Nephron (organoid): ENCODE results near the gene CCL11.

Source experiments
- H3K27ac Mint-ChIP-seq, 3 experiments: 2 replicates each; pipeline ENCODE4 v1.8.0; 2020; ENCODE audit warnings: mixed read lengths in 3 of 3, mild to moderate bottlenecking in 2 of 3, moderate library complexity in 1 of 3
- H3K27me3 Mint-ChIP-seq: 2 replicates; pipeline ENCODE4 v1.8.0; 2021; ENCODE audit warnings: low read depth, mild to moderate bottlenecking, moderate library complexity, mixed read lengths
- H3K36me3 Mint-ChIP-seq: 2 replicates; pipeline ENCODE4 v1.8.0; 2020; ENCODE audit warnings: low read depth, mixed read lengths
- H3K4me1 Mint-ChIP-seq: 2 replicates; pipeline ENCODE4 v1.8.0; 2020; ENCODE audit warnings: mixed read lengths
- H3K4me3 Mint-ChIP-seq, 3 experiments: 2 replicates each; pipeline ENCODE4 v1.8.0; 2020; ENCODE audit warnings: mild to moderate bottlenecking in 3 of 3, mixed read lengths in 3 of 3, moderate library complexity in 2 of 3
- H3K9me3 Mint-ChIP-seq: 2 replicates; pipeline ENCODE4 v1.8.0; 2020; ENCODE audit warnings: mixed read lengths
- TF ChIP-seq, protein P1 (sequence below), 3 experiments: fragments of 200-600 bp; sonication (generic); IDR thresholded peaks; one replicate each; pipeline ENCODE4 v1.5.0; 2021; ENCODE audit warnings: antibody characterized with exemption in 3 of 3; ENCODE audit not compliant: unreplicated experiment in 3 of 3

CCL11 gene

DNA sequence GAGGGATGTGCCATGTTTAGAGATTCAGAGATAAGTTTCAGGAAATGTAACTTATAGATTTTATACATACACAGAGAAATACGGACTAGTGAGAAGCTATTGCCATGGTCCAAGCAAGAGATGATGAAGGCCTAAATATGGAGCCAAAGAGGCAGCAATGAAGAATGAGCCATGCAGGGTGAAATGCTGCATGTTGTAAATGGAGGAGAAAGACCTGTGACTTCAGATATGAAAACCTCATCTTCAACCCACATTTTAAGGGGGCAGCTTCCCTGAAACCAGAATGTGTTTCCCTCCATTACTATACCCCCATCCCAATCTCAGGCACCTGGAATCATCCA is 27.6 kb upstream of the CCL11 start:
- TF ChIP-seq, protein P1, sequence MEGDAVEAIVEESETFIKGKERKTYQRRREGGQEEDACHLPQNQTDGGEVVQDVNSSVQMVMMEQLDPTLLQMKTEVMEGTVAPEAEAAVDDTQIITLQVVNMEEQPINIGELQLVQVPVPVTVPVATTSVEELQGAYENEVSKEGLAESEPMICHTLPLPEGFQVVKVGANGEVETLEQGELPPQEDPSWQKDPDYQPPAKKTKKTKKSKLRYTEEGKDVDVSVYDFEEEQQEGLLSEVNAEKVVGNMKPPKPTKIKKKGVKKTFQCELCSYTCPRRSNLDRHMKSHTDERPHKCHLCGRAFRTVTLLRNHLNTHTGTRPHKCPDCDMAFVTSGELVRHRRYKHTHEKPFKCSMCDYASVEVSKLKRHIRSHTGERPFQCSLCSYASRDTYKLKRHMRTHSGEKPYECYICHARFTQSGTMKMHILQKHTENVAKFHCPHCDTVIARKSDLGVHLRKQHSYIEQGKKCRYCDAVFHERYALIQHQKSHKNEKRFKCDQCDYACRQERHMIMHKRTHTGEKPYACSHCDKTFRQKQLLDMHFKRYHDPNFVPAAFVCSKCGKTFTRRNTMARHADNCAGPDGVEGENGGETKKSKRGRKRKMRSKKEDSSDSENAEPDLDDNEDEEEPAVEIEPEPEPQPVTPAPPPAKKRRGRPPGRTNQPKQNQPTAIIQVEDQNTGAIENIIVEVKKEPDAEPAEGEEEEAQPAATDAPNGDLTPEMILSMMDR (IDR thresholded peaks at IDR 0.05; ENCODE audit: unreplicated experiment in 3 of 3) = no peak
- no peak overlapping the region for H3K4me3 Mint-ChIP-seq
- no peak overlapping the region for H3K27ac Mint-ChIP-seq
- H3K9me3 Mint-ChIP-seq = no peaks in the 10 kb centered on the region
- peaks cover 9% of the 10 kb centered on the region for H3K27me3 Mint-ChIP-seq
- H3K4me1 Mint-ChIP-seq = peaks cover 22% of the 10 kb centered on the region
- H3K36me3 Mint-ChIP-seq = no peaks in the 10 kb centered on the region

DNA sequence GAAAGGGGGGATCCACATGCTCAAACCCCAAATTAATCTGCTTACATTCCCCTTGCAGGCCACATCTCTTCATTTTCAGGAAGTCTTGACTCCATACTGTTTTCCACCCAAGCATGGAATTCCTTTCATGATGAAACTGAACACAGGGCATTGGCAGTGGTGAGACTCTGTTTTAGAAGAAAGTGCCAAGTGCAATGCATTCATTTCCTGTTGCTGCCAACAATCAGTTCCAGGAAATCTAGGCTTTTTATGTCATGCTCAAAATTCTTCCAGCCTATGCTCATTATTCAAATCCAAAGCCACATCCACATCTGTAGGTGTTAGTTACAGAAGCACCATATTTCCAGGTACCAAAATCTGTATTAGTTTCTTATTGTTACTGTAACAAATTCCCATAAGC is 26.4 kb upstream of the CCL11 start:
- Mint-ChIP-seq H3K9me3 (no peaks in the 10 kb centered on the region), H3K4me1 (peaks cover 12% of the 10 kb centered on the region), H3K36me3 (no peaks in the 10 kb centered on the region), H3K27me3 (peaks cover 9% of the 10 kb centered on the region), H3K4me3 (no peak overlapping the region), H3K27ac (no peak overlapping the region)
- TF ChIP-seq, protein P1 (IDR thresholded peaks at IDR 0.05; ENCODE audit: unreplicated experiment in 3 of 3) = no peak

DNA sequence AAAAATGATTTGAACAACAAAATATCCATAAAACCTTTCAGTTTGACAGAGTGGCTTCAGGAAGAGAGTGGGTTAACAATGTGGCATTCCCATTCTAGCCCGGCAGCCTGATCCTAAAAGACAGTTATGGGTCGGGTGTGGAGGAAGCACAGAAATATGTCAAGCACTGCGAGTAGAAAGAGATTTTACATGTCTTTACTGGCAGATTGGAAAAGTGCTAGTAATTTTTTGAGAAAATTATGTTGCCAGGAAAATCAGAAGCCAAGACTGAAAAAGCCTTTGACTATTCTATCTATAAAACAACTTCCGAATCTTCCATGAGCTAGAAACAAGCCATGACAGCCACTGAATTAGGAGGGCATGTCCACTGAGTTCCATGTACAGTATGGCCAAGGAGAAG is 24.7 kb upstream of the CCL11 start:
- Mint-ChIP-seq H3K36me3 (no peaks in the 10 kb centered on the region), H3K27ac (no peak overlapping the region)

DNA sequence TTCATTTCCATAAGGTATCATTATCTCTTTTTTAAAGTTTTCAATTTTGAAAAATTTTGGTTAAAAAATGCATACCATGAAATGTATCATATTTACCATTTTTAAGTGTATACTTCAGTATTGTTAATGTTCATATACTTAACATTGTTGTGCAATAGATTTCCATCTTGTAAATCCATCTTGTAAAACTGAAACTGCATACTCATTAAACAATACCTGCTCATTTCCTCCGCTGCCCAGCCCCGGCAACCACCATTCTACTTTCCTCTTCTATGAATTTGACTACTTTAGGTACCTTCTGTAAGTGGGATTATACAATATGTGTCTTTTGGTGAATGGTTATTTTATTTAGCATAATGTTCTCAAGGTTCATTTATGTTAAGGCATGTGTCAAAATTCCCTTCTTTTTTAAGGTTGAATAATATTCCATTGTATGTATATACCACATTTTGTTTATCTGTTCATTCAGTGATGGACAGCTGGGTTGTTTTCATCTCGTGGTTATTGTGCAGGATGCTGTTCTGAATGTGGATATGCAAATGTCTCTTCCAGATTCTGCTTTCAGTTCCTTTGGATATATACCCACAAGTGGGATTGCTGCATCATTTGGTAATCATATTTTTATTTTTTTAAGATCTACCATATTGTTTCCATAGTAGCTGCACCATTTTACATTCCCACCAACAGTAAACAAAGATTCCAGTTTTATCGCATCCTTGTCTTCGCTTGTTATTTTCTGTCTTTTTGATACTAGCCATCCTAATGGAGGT is 23.8 kb upstream of the CCL11 start:
- no peak overlapping the region for H3K4me3 Mint-ChIP-seq
- H3K27ac Mint-ChIP-seq = no peak overlapping the region
- H3K9me3 Mint-ChIP-seq = no peaks in the 10 kb centered on the region
- TF ChIP-seq, protein P1 (IDR thresholded peaks at IDR 0.05; ENCODE audit: unreplicated experiment in 3 of 3) = no peak
- no peaks in the 10 kb centered on the region for H3K36me3 Mint-ChIP-seq
- H3K4me1 Mint-ChIP-seq = no peaks in the 10 kb centered on the region
- H3K27me3 Mint-ChIP-seq = peaks cover 9% of the 10 kb centered on the region

More for the DNA sequence above, 24.7 kb upstream of the CCL11 start:
- H3K27me3 Mint-ChIP-seq = peaks cover 9% of the 10 kb centered on the region
- H3K9me3 Mint-ChIP-seq = no peaks in the 10 kb centered on the region
- TF ChIP-seq, protein P1 (IDR thresholded peaks at IDR 0.05; ENCODE audit: unreplicated experiment in 3 of 3) = no peak
- H3K4me3 Mint-ChIP-seq = no peak overlapping the region
- H3K4me1 Mint-ChIP-seq = no peaks in the 10 kb centered on the region

DNA sequence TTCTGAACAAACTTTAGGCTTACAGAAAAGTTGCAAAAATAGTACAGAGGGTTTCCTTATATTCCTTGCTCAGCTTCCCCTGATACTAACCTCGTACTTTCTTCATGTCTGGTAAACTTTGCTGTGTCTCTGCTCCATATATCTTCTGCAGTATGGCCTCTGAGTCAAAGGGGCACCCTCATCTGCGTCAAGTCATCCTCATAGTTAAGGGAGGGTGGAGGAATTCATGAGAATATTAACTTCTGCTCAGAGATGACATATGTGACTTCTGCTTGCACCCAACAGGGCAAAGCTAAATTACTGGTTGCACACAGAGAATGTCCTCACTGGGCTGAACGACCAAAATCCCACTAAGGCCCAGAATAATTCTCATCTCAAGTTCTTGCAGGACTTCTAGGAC is 19.8 kb upstream of the CCL11 start:
- no peak overlapping the region for H3K27ac Mint-ChIP-seq
- no peaks in the 10 kb centered on the region for H3K9me3 Mint-ChIP-seq
- no peaks in the 10 kb centered on the region for H3K36me3 Mint-ChIP-seq
- peaks cover 10% of the 10 kb centered on the region for H3K27me3 Mint-ChIP-seq
- H3K4me3 Mint-ChIP-seq = no peak overlapping the region
- TF ChIP-seq, protein P1 (IDR thresholded peaks at IDR 0.05; ENCODE audit: unreplicated experiment in 3 of 3) = no peak
- H3K4me1 Mint-ChIP-seq = no peaks in the 10 kb centered on the region

DNA sequence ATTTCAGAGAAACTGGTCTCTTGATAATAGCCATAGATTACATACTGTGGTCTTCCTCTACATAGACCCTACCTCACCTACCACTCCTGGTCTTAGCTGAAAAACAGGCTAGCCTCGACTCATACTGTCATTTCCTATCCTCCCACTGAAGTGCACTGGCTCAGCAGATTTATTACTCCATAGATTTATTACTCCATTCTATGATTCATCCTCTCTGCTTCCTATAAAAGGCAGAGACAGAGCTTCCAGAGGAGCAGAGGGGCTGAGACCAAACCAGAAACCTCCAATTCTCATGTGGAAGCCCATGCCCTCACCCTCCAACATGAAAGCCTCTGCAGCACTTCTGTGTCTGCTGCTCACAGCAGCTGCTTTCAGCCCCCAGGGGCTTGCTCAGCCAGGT is 15.6 kb upstream of the CCL11 start, which contains the start of gene CCL7:
CCL7 (plus strand) TSS at position 253 of the 400 bp plus-strand sequence; CDS start at position 323, 70 bp downstream.
- TF ChIP-seq, protein P1 (IDR thresholded peaks at IDR 0.05; ENCODE audit: unreplicated experiment in 3 of 3) = no peak
- Mint-ChIP-seq H3K27ac (no peak within 1 kb of the TSS), H3K27me3 (peaks cover 14% of the 10 kb centered on the region), H3K36me3 (no peaks in the 10 kb centered on the region), H3K9me3 (no peaks in the 10 kb centered on the region), H3K4me3 (no peak within 1 kb of the TSS), H3K4me1 (no peaks in the 10 kb centered on the region)
